Activated CD8-positive, alpha-beta memory T cell treated with anti-CD3 and anti-CD28 coated beads, Interleukin-2, amount 50 U/mL, for 4 hours (primary cell): ENCODE data around the gene IFNA8.
"Not testable (repeated sequence)": the region's sequence is repeated elsewhere in the genome, so short reads cannot be mapped to it uniquely, and the experiment has no call there.

Source experiments
- DNase-seq: peaks from one replicate; pipeline ENCODE4 v3.0.0-alpha.2; 2020

IFNA8 gene

DNA sequence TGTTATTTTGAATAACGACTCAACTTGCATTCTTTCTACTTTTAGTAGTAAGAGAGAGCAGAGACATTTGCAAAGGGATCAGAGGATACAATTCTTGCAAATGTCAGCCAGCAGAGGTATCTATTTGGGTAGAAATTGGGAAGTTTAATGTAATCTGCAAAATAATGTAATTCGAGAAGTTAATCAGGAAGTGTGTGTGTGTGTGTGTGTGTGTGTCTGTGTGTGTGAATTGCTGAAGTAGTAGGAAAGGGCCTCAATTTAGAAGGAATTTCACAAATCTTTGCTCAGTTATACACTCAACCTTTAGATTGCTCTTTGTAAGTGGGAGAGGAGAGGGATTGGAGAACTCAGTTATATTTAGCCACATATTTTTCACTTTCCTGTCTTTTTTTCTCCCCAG, 20.3 kb downstream of the IFNA8 start:
- DNase-seq, result no peak

DNA sequence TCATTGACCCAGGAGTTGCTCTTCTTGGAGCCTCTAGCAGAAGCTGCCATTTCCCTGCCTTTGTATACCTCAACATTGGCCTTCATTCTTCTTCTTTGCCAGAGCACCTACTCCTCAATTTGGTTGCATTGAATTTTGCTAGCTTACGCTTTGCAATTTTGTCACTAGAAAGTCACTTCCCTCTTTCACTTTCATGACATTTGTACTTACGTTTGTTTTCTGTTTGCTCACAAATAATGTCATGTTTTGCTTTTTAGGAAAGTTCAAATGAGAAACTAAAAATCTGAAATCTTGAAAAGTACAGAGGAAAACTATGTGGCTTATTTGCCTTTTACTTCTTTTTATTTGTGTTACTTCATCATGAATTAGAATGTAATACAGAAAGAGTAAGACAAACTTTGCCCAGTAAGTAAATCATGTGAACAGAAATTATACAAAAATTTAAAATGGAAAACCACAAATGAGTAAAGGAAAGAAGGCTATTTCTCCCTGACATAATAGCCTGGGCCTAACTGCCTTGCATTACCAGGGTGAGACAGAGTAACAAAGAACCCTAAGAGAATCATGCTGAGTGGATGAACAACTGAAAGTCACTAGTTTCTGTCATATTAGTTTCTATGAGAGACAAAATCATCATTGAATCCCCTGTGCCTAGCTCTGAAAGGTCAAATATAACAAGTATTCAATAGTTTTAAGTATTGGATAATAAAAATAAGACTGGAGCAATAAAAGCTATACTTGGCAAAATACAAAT, 23.9 kb downstream of the IFNA8 start:
- DNase-seq, result no peak

DNA sequence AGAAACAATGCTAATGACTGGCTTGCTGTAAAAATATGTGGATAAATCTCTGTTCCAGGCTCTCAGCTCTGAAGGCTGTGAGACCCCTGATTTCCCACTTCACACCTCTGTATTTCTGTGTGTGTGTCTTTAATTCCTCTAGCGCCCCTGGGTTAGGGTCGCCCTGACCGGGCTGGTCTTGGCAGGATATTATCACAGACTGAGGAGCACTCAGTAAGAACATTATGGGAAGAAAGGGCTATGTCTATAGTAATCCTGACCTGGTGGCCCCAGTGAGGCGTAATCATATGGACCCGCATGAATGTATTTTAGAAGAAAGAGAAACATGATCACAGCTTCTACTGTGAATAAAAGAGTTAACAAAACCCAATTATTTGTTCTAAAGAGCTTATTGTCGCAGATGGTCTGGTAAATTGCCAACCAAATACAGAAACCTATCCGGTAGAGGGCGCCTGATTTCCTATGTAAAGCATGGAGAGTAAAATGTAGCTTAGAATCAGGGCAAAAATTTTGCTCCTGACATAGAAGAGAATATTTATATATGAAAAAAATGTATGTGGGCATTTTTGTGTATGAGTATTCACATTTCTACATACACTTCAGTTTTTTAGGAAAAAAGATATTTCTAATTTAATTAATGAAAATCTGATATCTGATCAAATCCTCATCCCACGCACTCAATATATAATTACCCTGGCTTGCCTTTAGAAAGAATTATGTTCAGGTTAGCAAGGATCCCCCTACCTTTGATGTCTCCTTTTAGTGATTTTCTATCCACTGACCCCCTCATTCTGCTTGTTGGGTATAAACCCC, 25.5 kb downstream of the IFNA8 start:
- DNase-seq, result peak; percentile 35

DNA sequence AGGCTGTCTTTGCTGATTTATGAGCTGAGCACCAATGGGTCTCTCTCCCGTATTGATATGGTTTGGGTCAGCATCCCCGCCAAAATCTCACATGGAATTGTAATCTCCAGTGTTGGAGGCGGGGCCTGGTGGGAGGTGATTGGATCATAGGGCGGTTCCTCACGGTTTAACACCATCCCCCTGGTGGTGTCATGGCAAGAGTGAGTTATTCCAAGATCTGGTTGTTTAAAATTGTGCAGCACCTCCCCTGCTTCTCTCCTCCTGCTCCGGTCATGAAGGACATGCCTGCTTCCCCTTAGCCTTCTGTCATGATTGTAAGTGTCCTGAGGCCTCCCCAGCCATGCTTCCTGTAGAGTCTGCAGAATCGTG, 26.1 kb downstream of the IFNA8 start:
- not testable (repeated sequence) for DNase-seq

DNA sequence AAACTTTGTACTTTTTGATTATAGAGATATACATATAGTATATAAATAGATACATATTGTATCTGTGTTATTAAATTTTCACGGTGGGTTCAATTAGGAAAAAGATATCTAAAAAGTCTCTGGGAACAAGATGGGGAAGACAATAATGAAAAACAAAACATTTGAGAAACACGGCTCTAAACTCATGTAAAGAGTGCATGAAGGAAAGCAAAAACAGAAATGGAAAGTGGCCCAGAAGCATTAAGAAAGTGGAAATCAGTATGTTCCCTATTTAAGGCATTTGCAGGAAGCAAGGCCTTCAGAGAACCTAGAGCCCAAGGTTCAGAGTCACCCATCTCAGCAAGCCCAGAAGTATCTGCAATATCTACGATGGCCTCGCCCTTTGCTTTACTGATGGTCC, 31.2 kb downstream of the IFNA8 start, which contains the start of gene IFNA1:
IFNA1 (plus strand) TSS at position 301 of the 400 bp plus-strand sequence; CDS start at position 370, 69 bp downstream.
- DNase-seq, result no peak

DNA sequence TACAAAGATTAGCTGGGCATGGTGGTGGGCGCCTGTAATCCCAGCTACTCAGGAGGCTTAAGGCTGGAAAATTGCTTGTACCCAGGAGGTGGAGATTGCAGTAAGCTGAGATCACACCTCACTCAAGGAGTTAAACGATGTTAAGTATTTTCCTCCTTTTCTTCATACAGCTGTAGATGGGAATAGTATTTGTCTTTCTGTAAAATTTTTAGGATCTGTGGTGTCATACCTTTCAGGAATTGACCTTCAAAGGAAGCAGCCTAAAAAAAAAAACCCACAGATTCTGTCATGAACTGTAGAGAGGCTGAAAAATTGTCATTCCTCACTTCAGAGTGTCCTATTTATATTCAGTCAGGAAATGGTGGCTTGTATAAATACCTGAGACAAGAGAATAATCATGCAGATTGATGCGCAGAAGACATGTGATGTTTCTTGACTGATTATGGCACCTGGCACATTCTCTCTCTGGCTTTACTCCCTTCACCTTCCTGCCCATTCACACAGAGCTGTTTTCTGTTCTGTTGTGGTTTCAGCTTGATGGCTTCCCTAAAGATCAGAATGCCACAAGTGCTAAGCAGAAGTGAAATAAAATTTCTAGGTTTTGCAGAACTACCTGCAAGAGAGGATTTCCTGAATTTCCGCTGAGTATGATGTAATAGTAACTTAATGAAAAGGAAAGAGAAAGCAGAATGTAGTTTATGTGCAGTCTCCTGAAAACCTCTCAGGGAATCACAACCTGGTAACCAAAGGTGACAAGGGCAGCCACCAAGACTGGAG, 35.1 kb downstream of the IFNA8 start:
- no peak for DNase-seq

DNA sequence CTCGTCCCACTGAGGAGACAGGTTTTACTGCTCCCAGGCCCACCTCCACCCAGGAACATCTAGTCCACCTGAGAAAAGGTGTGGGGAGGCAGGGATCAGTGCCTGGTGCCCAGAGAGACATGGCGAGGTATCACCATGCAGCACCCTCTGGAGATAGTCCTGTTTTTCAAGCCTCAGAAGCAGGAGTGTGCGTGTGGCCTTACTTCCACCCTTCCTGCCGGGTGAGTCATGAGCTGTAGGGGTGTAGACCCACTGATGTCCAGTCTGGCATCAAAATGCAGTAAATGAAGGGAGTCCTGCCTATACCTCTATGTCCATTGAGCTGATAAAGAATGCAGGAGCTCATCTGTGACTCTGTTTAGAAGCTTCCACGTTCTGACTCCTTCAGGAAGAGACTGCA, 40.4 kb downstream of the IFNA8 start:
- DNase-seq, result not testable (repeated sequence)

DNA sequence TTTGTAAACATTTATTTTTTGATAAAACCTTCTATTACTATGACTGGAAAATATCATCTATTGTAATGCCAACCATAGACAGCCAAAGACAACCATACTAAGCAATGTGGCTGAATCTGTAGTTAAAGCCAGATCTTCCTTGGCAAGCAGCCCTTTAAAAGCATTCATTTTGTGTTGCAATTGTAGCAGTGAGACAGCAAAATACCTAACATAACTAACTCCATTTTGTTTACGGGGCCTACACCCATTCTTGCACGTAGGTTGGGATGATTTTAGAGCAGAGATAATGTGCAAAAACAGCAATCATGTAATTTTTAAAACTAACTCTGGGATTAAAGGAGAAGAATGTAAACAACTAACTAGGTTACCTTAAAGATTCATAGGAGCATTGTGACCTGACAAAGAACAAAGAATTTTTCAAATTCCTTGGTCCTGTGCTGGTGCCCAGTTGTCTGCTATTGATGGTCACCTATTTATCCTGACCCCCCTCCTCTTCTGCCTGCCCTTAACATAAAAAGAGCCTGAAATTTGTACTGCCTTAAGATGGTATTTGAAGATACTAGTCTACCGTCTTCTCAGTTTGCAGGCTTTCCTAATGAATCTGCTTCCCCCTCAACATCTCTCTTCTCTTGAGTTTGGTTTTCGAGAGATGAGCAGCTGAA, 41.9 kb downstream of the IFNA8 start:
- DNase-seq, result no peak

DNA sequence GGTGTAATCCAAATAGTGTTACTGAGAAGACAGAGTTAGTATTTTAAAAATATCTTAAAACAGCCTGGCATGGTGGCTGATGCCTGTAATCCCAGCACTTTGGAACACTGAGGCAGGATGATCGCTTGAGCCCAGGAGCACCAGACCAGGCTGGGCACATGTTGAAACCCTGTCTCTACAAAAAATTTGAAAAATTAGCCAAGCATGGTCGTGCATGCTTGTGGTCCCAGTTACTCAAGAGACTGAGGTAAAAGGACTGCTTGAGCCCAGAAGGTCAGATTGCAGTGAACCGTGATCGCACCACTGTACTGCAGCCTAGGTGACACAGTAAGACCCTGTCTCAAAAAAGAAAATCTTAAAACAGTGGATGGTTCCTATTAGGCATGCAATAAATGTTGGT, 43.8 kb downstream of the IFNA8 start:
- no peak for DNase-seq

DNA sequence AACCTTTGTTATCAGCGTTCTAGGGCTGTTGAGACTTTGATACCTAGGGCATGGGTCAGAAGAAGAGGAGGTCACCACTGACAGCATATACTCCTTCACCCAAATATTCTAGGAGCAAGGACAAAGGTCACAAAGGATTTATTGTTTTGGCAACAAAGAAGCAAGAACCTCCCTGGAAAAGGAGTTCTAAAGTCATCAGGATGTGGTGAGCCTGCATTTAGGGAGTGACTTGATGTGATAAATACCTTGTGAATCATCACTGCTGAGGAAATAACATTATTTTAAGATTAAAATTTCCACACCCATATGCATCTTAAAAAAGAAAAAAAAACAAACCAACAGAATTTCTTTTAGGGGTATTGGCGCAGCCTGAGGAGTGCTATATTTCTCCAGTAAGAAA, 45.2 kb downstream of the IFNA8 start:
- no peak for DNase-seq

DNA sequence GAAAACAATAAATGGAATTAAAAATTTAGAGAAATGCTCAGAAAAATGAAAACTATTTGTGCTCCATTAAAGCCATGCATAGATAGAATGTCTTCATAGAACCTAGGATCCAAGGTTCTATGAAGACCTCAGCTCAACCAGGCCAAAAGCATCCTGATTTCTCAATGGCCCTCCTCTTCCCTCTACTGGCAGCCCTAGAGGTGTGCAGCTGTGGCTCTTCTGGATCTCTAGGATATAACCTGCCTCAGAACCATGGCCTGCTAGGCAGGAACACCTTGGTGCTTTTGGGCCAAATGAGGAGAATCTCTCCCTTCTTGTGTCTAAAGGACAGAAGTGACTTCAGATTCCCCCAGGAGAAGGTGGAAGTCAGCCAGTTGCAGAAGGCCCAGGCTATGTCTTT, 46.4 kb downstream of the IFNA8 start:
- no peak for DNase-seq
